Fibroblast of pulmonary artery (primary cell): ENCODE data around the gene TECPR2.

Source experiments
- DNase-seq: peaks from one replicate; pipeline ENCODE4 v3.0.0-alpha.2; 2010; ENCODE audit warnings: low read depth
- H3K4me3 ChIP-seq: replicated peaks from 2 replicates; pipeline ENCODE4 v1.5.1; 2011; ENCODE audit warnings: low read depth, mild to moderate bottlenecking, control low read depth, low read length, moderate library complexity
- TF ChIP-seq, protein P1 (sequence below): IDR thresholded peaks from 2 replicates; pipeline ENCODE4 v1.5.1; 2011; ENCODE audit warnings: mild to moderate bottlenecking, control low read depth, low read length, inconsistent platforms; ENCODE audit errors: missing control alignments

TECPR2 gene

DNA sequence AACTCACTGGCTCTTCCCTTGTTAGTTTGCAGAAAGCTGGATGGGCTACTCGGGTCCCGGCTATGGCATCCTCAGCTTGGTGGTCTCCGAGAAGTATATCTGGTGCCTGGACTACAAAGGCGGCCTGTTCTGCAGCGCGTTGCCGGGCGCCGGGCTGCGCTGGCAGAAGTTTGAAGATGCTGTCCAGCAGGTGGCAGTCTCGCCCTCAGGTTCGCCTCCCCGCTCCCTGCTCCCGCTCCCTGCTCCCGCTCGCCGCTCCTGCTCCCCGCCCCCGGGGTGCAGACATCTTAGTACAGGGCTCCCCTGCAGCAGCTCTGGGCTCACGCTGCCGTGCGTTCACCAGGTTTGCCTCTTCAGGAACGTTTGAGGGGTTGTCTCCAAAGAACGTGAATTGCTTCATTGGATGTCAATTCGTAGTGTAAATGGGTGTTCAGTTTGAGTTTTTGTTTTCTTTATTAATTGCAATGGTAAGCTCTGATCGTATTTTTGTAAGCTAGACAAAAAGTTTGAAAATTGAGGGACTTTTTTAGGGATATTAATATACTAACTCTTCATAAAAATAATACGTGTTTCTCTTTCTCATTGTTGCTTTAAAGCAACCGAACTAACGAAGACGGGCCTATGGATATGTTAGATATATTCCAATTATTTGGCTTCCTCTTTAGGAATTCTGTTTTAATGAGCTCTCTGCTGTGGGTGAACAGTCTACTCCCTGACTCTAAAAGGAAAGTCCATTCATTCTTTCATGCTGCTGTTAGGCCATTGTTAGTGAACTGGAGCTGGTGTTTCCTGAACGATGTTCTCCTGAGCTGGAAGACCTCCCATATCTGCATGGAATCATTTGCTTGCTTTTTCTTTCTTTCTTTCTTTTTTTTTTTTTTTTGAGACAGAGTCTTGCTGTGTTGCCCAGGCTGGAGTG is 75.5 kb downstream of the TECPR2 start:
- TF ChIP-seq, protein P1, sequence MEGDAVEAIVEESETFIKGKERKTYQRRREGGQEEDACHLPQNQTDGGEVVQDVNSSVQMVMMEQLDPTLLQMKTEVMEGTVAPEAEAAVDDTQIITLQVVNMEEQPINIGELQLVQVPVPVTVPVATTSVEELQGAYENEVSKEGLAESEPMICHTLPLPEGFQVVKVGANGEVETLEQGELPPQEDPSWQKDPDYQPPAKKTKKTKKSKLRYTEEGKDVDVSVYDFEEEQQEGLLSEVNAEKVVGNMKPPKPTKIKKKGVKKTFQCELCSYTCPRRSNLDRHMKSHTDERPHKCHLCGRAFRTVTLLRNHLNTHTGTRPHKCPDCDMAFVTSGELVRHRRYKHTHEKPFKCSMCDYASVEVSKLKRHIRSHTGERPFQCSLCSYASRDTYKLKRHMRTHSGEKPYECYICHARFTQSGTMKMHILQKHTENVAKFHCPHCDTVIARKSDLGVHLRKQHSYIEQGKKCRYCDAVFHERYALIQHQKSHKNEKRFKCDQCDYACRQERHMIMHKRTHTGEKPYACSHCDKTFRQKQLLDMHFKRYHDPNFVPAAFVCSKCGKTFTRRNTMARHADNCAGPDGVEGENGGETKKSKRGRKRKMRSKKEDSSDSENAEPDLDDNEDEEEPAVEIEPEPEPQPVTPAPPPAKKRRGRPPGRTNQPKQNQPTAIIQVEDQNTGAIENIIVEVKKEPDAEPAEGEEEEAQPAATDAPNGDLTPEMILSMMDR = peak; percentile 66
- DNase-seq = peak; percentile 86
- H3K4me3 ChIP-seq = peak overlapping the region; percentile 25

- no peak overlapping the region for H3K4me3 ChIP-seq
- TF ChIP-seq, protein P1 = no peak
- no peak for DNase-seq
These were observed 76.8 kb downstream of the TECPR2 start for GRCh38 chr14:102439556-102439955.

- TF ChIP-seq, protein P1 = no peak
- no peak overlapping the region for H3K4me3 ChIP-seq
- no peak for DNase-seq
These were observed 77.7 kb downstream of the TECPR2 start for GRCh38 chr14:102440392-102440791.

DNA sequence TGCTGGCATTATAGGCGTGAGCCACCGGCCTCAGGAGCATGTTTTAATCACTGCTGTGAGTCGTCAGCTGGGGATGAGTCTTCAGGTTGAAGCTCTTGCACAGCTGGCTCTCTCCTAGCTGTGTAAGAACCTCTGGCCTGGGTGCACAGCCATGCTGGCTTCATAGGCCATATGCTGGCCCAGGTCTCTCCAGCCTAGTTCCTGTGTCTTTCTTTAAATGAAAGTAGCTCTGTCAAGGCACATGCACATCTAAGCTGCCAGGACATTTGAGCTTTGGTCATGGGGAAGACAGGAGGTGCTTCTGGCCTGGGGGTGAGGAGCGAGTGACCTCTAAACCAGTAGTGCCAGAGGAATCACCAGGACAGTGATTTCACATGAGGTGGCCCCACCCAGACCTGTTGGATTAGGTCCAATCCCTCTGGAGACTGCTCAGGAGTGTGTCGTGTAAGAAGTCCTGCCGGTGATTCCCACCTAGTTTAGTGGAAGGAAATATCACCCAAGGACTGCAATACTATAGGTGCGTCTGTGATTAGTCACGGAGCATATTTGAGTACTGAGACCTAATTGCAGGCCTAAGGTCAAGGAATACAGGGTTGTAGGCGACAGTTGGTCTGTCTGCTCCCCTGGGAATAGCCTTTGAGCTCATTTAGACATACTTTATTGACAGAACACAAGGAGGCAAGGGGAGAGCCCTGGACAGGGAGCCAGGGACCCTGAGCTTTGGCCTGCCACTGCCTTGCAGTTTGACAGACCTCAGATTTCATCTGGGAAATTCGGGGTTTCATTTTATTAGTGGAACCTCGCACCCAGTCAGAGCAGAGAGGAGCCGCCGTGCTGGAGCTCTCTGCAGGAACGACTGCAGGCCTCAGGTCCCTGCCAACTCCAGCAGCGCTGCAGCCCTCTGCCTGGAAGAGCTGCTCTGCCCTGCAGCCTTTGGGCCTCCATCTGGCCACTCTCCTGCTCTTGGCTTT is 79.8 kb downstream of the TECPR2 start:
- TF ChIP-seq, protein P1 = no peak
- no peak for DNase-seq
- no peak overlapping the region for H3K4me3 ChIP-seq

GRCh38 chr14:102445066-102445465 is 82.3 kb downstream of the TECPR2 start:
- no peak for DNase-seq
- TF ChIP-seq, protein P1 = no peak
- H3K4me3 ChIP-seq = no peak overlapping the region

GRCh38 chr14:102445641-102446040 is 82.9 kb downstream of the TECPR2 start:
- H3K4me3 ChIP-seq = no peak overlapping the region
- DNase-seq = no peak
- TF ChIP-seq, protein P1 = no peak
